HepG2 (cell line): ENCODE results near the gene UCN2. TPM values are rescaled to one million over a fixed set of nuclear protein-coding genes. Genes with fewer than 3 reads are reported as not detected.

Experiments used
- ATAC-seq: fragments of 200-7000 bp; cut with Tn5 transposase; 3 replicates; pipeline ENCODE4 v1.9.1; 2020; ENCODE audit warnings: mild to moderate bottlenecking, moderate library complexity
- BruUV-seq: library from RNA; stranded (reverse); fragments of 400-500 nt; replicated peaks from 2 replicates; lab custom pipeline; 2021; lab: Mats Ljungman, UMichigan
- CTCF ChIA-PET: fragments of 300-600 bp; formaldehyde crosslinking; extraction: SDS; loops from one replicate; lab custom pipeline; 2021; ENCODE audit warnings: low total read pairs, inconsistent platforms, low intra/inter-chr PET ratio; lab: Yijun Ruan, JAX
- POLR2A ChIA-PET: fragments of 350-600 bp; sonication (Branson Sonifier 250); formaldehyde crosslinking; loops from one replicate; lab custom pipeline; 2020; ENCODE audit warnings: antibody characterized with exemption, inconsistent platforms; lab: Yijun Ruan, JAX
- DNase-seq: peaks from one replicate; pipeline ENCODE4 v3.0.0-alpha.2; 2015; ENCODE audit warnings: low spot score
- FAIRE-seq: peaks from 3 replicates; lab custom pipeline; 2011; peaks lifted over from hg19 to GRCh38; lab: Jason Lieb, UNC
- H2AFZ ChIP-seq: one replicate; pipeline ENCODE4 v1.6.1; 2011; ENCODE audit warnings: low read length, inconsistent platforms
- H3K27ac ChIP-seq: fragments of 300-600 bp; 3 replicates; pipeline ENCODE4 v1.8.0; 2011; ENCODE audit warnings: mixed run types, mild to moderate bottlenecking, mixed read lengths, low read length, inconsistent platforms; ENCODE audit not compliant: insufficient read depth; ENCODE audit errors: extremely low read length
- H3K27me3 ChIP-seq, 2 experiments: fragments of 200-600 bp in 1 of 2; 2 replicates in 1 of 2; 3 replicates in 1 of 2; pipeline versions ENCODE4 v1.6.0 to v1.8.0; 2011; ENCODE audit warnings: low read length in 2 of 2, mild to moderate bottlenecking in 2 of 2, moderate library complexity in 2 of 2, inconsistent platforms in 1 of 2; ENCODE audit not compliant: insufficient read depth in 2 of 2, control insufficient read depth in 1 of 2
- H3K36me3 ChIP-seq, 2 experiments: fragments of 200-600 bp in 1 of 2; replicated peaks in 1 of 2; 2 replicates in 1 of 2; 3 replicates in 1 of 2; pipeline versions ENCODE4 v1.5.1 to v1.8.0; 2011; ENCODE audit warnings: low read length in 2 of 2, inconsistent platforms in 1 of 2; ENCODE audit not compliant: insufficient read depth in 2 of 2, control insufficient read depth in 1 of 2
- H3K4me1 ChIP-seq: 2 replicates; pipeline ENCODE4 v1.5.1; 2012; ENCODE audit warnings: low read length, inconsistent platforms; ENCODE audit not compliant: insufficient read depth
- H3K4me2 ChIP-seq: 2 replicates; pipeline ENCODE4 v1.6.0; 2011; ENCODE audit warnings: low read depth, low read length, inconsistent platforms
- H3K4me3 ChIP-seq, 3 experiments: fragments of 200-600 bp in 1 of 3; sonication (generic), shearing (Covaris generic) in 1 of 3; replicated peaks in 1 of 3; 2 replicates each; pipeline ENCODE4 v1.5.1; 2011 to 2016; ENCODE audit warnings: low read length in 3 of 3, inconsistent platforms in 2 of 3, low read depth in 2 of 3, mild to moderate bottlenecking in 2 of 3, control low read depth in 1 of 3, mixed read lengths in 1 of 3; ENCODE audit not compliant: insufficient read depth in 1 of 3
- H3K79me2 ChIP-seq: one replicate; pipeline ENCODE4 v1.6.1; 2011; ENCODE audit warnings: low read length, inconsistent platforms; ENCODE audit not compliant: insufficient read depth
- H3K9ac ChIP-seq: 2 replicates; pipeline ENCODE4 v1.6.0; 2011; ENCODE audit warnings: mild to moderate bottlenecking, low read depth, low read length, inconsistent platforms; ENCODE audit not compliant: insufficient read depth
- H3K9me3 ChIP-seq: 2 replicates; pipeline ENCODE4 v1.5.1; 2012; ENCODE audit warnings: mild to moderate bottlenecking, low read length
- H4K20me1 ChIP-seq: 2 replicates; pipeline ENCODE4 v1.6.0; 2011; ENCODE audit warnings: inconsistent platforms, mild to moderate bottlenecking, low read length, moderate library complexity; ENCODE audit not compliant: insufficient read depth
- ATF1 ChIP-seq: IDR thresholded peaks from 2 replicates; pipeline ENCODE4 v1.6.1; 2016; ENCODE audit warnings: mild to moderate bottlenecking, control low read depth
- ATF5 ChIP-seq: sonication (generic); formaldehyde crosslinking; IDR thresholded peaks from 2 replicates; pipeline ENCODE4 v1.4.0; 2020; ENCODE audit warnings: mild to moderate bottlenecking, low read depth, missing genetic modification reagents
- CBFB ChIP-seq: sonication (generic); formaldehyde crosslinking; IDR thresholded peaks from 2 replicates; pipeline ENCODE4 v1.4.0; 2020; ENCODE audit warnings: missing genetic modification reagents
- FOSL1 ChIP-seq: sonication (generic); formaldehyde crosslinking; IDR thresholded peaks from 2 replicates; pipeline ENCODE4 v1.9.0; 2021; ENCODE audit warnings: missing genetic modification reagents, borderline replicate concordance
- FOXC1 ChIP-seq: sonication (generic); formaldehyde crosslinking; IDR thresholded peaks from 2 replicates; pipeline ENCODE4 v1.8.0; 2022; ENCODE audit warnings: mild to moderate bottlenecking, missing genetic modification reagents, borderline replicate concordance
- KMT2B ChIP-seq: IDR thresholded peaks from 2 replicates; pipeline ENCODE4 v1.6.1; 2016; ENCODE audit warnings: missing genetic modification reagents, missing compliant biosample characterization
- NCOA2 ChIP-seq: sonication (generic); formaldehyde crosslinking; IDR thresholded peaks from 2 replicates; pipeline ENCODE4 v1.8.0; 2022; ENCODE audit warnings: inconsistent platforms
- NR2F2 ChIP-seq: IDR thresholded peaks from 2 replicates; pipeline ENCODE4 v1.6.1; 2012; ENCODE audit warnings: low read depth, inconsistent platforms, borderline replicate concordance
- PHF20 ChIP-seq: sonication (generic); formaldehyde crosslinking; IDR thresholded peaks from 2 replicates; pipeline ENCODE4 v1.5.0; 2020; ENCODE audit warnings: mild to moderate bottlenecking, missing genetic modification reagents
- RAD51 ChIP-seq: fragments of 450-650 bp; IDR thresholded peaks from 2 replicates; pipeline ENCODE4 v1.6.1; 2016; ENCODE audit warnings: borderline replicate concordance
- RBAK ChIP-seq: sonication (generic); formaldehyde crosslinking; IDR thresholded peaks from 2 replicates; pipeline ENCODE4 v1.5.1; 2020; ENCODE audit warnings: mild to moderate bottlenecking, missing genetic modification reagents
- SIX1 ChIP-seq: sonication (generic); formaldehyde crosslinking; IDR thresholded peaks from 2 replicates; pipeline ENCODE4 v1.4.0; 2020; ENCODE audit warnings: missing genetic modification reagents, borderline replicate concordance
- TCF7L2 ChIP-seq: IDR thresholded peaks from 2 replicates; pipeline ENCODE4 v1.6.1; 2011; ENCODE audit warnings: mild to moderate bottlenecking, low read depth, low read length, moderate library complexity
- ZEB1 ChIP-seq: IDR thresholded peaks from 2 replicates; pipeline ENCODE4 v1.6.1; 2012; ENCODE audit warnings: mild to moderate bottlenecking, low read depth, inconsistent platforms; ENCODE audit not compliant: insufficient replicate concordance
- ZMYM4 ChIP-seq: sonication (generic); formaldehyde crosslinking; IDR thresholded peaks from 2 replicates; pipeline ENCODE4 v1.8.1; 2023; ENCODE audit warnings: mild to moderate bottlenecking, missing genetic modification reagents
- ZNF207 ChIP-seq: fragments of 450-650 bp; IDR thresholded peaks from 2 replicates; pipeline ENCODE4 v1.6.1; 2016; ENCODE audit warnings: antibody characterized with exemption, borderline replicate concordance
- ZNF331 ChIP-seq: sonication (generic); formaldehyde crosslinking; IDR thresholded peaks from 2 replicates; pipeline ENCODE4 v1.4.0; 2020; ENCODE audit warnings: missing genetic modification reagents
- ZNF33B ChIP-seq: sonication (generic); formaldehyde crosslinking; IDR thresholded peaks from 2 replicates; pipeline ENCODE4 v1.5.1; 2020; ENCODE audit warnings: mild to moderate bottlenecking, missing genetic modification reagents
- ZNF720 ChIP-seq: sonication (generic); formaldehyde crosslinking; IDR thresholded peaks from 2 replicates; pipeline ENCODE4 v1.4.0; 2020; ENCODE audit warnings: missing genetic modification reagents
- WGBS: methylation state at CpG from one replicate; pipeline ENCODE4 v1.1.6; 2017; ENCODE audit warnings: low lambda C conversion rate; 5-methylcytosine and 5-hydroxymethylcytosine counted together
- in situ Hi-C: cut with HindIII; loops from 2 replicates; pipeline ENCODE4 v1.10.0; 2017; ENCODE audit warnings: low pct_unique_long_range_greater_than_20kb; ENCODE audit not compliant: extremely low pct_ligation_motif_present
- intact Hi-C: fragments of 100-400 bp; cut with micrococcal nuclease; formaldehyde crosslinking; loops from one replicate; pipeline ENCODE4 v1.10.0; 2022; ENCODE audit not compliant: unreplicated experiment
- polyA plus RNA-seq, 8 experiments: library from polyadenylated mRNA; depleted of rRNA in 3 of 8; stranded (reverse) in 7 of 8; unstranded in 1 of 8; fragments of >200 nt; fragmentation: Illumina TruSeq in 4 of 8; extraction: Trizol in 4 of 8; gene quantifications; 2 replicates each; pipeline versions ENCODE4 v1.2.1 to v1.2.3, GENCODE V29; 2011 to 2016; ENCODE audit warnings: low read depth in 4 of 8, missing spikeins in 1 of 8, mixed read lengths in 1 of 8; ENCODE audit not compliant: insufficient read depth in 1 of 8
- total RNA-seq, 5 experiments: library from RNA; depleted of rRNA; stranded (reverse); fragments of >200 nt; fragmentation: Illumina TruSeq; extraction: Trizol; gene quantifications; 2 replicates each; pipeline ENCODE4 v1.2.3, GENCODE V29; 2016; ENCODE audit warnings: low read depth in 1 of 5
- TF ChIP-seq, protein P1 (sequence below): sonication (generic); formaldehyde crosslinking; IDR thresholded peaks from 2 replicates; pipeline ENCODE4 v1.8.0; 2022; ENCODE audit warnings: mild to moderate bottlenecking, missing genetic modification reagents, borderline replicate concordance

The UCN2 gene
- total and polyA plus RNA-seq, 2 of the 13 experiments (the other 11 are each of a cell fraction or from before 2014, with no cell fraction given), result 0.07 to 1.5 TPM

GRCh38 chr3:48591436-48591835 lies 27.9 kb upstream of the UCN2 start:
- no peak for ATAC-seq
- Histone ChIP-seq H3K9ac (no peak overlapping the region), H3K4me1 (peaks cover 32% of the 10 kb centered on the region), H2AFZ (no peak overlapping the region), H3K79me2 (no peaks in the 10 kb centered on the region), H3K9me3 (no peaks in the 10 kb centered on the region), H3K4me2 (no peak overlapping the region), H3K4me3 (no peak overlapping the region), H3K36me3 (no peaks in the 10 kb centered on the region; a peak in 1 of 5 replicates), H4K20me1 (no peaks in the 10 kb centered on the region), H3K27ac (no peak overlapping the region), H3K27me3 (0 out of 5 replicates have a peak, but pooled peaks cover 0 to 4% of the 10 kb centered on the region in 2 experiments)
- DNase-seq, result no peak
- BruUV-seq, result no TSS peak
- POLR2A ChIA-PET, result no interaction called here
- CTCF ChIA-PET, result no interaction called here
- FAIRE-seq, result no peak
- intact Hi-C loops, result no loop called here
- 94% methylated on average over 8 of the region's 14 CpGs for WGBS
- in situ Hi-C loops, result no loop called here
- TF ChIP-seq FOSL1 (CRISPR knock-in tag), result no peak
- no peak for TF ChIP-seq RAD51
- no peak for TF ChIP-seq ZMYM4 (CRISPR knock-in tag)
- TF ChIP-seq SIX1 (CRISPR knock-in tag), result no peak
- TF ChIP-seq ATF5 (CRISPR knock-in tag), result no peak
- no peak for TF ChIP-seq ATF1 (CRISPR knock-in tag)
- no peak for TF ChIP-seq ZNF331 (CRISPR knock-in tag)
- TF ChIP-seq NCOA2 (CRISPR knock-in tag), result no peak
- TF ChIP-seq TCF7L2, result no peak

DNA sequence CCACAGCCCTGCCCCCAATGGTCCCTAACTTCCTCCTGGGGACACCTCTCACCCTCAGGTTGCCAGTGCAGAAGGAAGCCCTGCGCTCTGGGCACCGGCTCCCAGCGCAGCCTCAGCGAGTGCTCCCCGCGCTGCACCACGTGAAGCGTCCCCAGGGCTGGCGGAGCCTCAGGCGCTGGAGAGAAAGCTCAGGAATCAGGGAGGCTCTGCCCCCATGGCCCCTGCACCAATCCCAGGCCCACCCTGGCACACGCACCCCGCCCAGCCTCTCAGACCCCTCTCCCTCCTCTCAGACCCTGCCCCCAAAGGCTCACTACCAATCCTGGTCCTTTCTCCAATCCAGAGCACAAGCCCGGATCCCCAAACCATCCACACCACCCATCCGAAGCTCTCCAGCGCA lies 24.6 kb upstream of the UCN2 start:
- WGBS, result 93% methylated on average over 11 of the region's 15 CpGs
- FAIRE-seq (no peak), ATAC-seq (no peak), DNase-seq (no peak)
- in situ Hi-C loops (no loop called here), intact Hi-C loops (no loop called here)
- H3K4me1 ChIP-seq, result peaks cover 10% of the 10 kb centered on the region; the same call in 1 of the 2 replicates
- H3K36me3 ChIP-seq, result no peaks in the 10 kb centered on the region; a peak in 1 of 5 replicates
- no peak overlapping the region for H2AFZ ChIP-seq
- ChIA-PET CTCF (no interaction called here), POLR2A (no interaction called here)
- H3K27me3 ChIP-seq, result 0 out of 5 replicates have a peak, but pooled peaks cover 0 to 4% of the 10 kb centered on the region in 2 experiments
- no peak overlapping the region for H3K4me3 ChIP-seq
- no peaks in the 10 kb centered on the region for H3K79me2 ChIP-seq
- BruUV-seq, result no TSS peak
- H3K9ac ChIP-seq, result no peak overlapping the region
- H3K4me2 ChIP-seq, result no peak overlapping the region
- H3K27ac ChIP-seq, result no peak overlapping the region
- H3K9me3 ChIP-seq, result no peaks in the 10 kb centered on the region
- H4K20me1 ChIP-seq, result no peaks in the 10 kb centered on the region
- TF ChIP-seq KMT2B (no peak), FOXC1 (CRISPR knock-in tag) (no peak), PHF20 (CRISPR knock-in tag) (no peak), ZNF33B (no peak), ZNF720 (CRISPR knock-in tag) (no peak), ZEB1 (no peak), RBAK (CRISPR knock-in tag) (no peak), NR2F2 (no peak), ZNF207 (no peak), CBFB (CRISPR knock-in tag) (no peak)
- TF ChIP-seq, protein P1, sequence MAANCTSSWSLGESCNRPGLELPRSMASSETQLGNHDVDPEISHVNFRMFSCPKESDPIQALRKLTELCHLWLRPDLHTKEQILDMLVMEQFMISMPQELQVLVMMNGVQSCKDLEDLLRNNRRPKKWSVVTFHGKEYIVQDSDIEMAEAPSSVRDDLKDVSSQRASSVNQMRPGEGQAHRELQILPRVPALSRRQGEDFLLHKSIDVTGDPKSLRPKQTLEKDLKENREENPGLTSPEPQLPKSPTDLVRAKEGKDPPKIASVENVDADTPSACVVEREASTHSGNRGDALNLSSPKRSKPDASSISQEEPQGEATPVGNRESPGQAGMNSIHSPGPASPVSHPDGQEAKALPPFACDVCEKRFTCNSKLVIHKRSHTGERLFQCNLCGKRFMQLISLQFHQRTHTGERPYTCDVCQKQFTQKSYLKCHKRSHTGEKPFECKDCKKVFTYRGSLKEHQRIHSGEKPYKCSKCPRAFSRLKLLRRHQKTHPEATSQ, result no peak
